ENCODE measurements around the gene SECISBP2L. TPM values are rescaled to one million over a fixed set of nuclear protein-coding genes. Genes with fewer than 3 reads are reported as not detected.

The SECISBP2L gene
- total RNA-seq, 1 experiment from 2014 or later = 33.2 TPM

DNA sequence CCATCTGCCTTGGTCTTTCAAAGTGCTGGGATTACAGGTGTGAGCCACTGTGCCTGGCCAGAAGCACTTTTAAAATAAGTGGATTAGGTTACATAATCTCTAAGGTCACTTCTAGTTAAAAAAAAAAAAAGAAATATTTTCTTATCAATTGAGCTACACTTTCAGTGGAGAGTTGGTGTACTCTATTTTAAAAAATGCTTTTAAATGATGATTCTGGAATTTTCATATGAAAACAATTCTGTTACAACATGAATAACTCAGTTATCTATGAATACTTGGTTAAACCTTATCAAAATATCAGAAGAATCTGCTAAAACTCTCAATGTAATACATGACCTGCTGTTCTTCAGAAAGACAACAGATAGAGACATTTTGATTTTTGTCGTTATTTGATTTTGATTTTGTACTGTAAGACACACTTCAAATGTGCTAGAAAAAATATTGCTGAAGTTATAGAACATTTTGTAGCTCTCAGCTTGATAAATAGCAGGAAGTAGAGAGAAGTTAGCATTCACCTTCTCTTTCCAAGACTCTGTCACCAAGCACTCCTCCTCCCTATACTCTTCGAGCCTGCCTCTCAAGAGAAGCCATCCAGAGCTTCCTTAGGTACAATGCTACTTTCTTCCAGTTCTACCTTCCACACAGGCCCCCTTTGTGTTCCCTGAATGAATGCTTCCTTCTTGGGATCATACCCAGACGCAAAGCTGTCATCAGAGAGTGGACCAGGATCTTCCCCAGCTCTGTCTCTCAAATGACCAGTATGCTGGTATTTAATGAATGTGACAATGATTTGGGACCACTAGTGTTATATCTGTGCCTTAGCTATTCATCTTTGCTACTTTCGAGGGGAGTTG, 47.2 kb upstream of the SECISBP2L start:
- POLR2A ChIA-PET (ENCODE audit: unreplicated experiment) = no interaction called here
- no peaks in the 10 kb centered on the region for H3K9me2 ChIP-seq (ENCODE audit: insufficient read depth)
- H3K4me1 ChIP-seq (replicated peaks; ENCODE audit: insufficient read depth) = no peaks in the 10 kb centered on the region
- intact Hi-C loops (cut with micrococcal nuclease; ENCODE audit: unreplicated experiment) = no loop called here
- no peaks in the 10 kb centered on the region for H3K9me3 ChIP-seq (ENCODE audit: insufficient read depth, low read depth)
- H3K27me3 ChIP-seq (ENCODE audit: insufficient read depth, low read depth) = no peaks in the 10 kb centered on the region
- no TSS peak for BruUV-seq (replicated peaks)
- H3K79me2 ChIP-seq (ENCODE audit: low read depth) = no peaks in the 10 kb centered on the region
- H3K4me2 ChIP-seq = no peak overlapping the region
- no peak for TF ChIP-seq EZH2 (IDR thresholded peaks at IDR 0.05; ENCODE audit: low read depth)
- TF ChIP-seq, protein P1, sequence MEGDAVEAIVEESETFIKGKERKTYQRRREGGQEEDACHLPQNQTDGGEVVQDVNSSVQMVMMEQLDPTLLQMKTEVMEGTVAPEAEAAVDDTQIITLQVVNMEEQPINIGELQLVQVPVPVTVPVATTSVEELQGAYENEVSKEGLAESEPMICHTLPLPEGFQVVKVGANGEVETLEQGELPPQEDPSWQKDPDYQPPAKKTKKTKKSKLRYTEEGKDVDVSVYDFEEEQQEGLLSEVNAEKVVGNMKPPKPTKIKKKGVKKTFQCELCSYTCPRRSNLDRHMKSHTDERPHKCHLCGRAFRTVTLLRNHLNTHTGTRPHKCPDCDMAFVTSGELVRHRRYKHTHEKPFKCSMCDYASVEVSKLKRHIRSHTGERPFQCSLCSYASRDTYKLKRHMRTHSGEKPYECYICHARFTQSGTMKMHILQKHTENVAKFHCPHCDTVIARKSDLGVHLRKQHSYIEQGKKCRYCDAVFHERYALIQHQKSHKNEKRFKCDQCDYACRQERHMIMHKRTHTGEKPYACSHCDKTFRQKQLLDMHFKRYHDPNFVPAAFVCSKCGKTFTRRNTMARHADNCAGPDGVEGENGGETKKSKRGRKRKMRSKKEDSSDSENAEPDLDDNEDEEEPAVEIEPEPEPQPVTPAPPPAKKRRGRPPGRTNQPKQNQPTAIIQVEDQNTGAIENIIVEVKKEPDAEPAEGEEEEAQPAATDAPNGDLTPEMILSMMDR (conservative IDR thresholded peaks at IDR 0.05) = no peak
- no peak overlapping the region for H3K4me3 ChIP-seq
- CTCF ChIA-PET = no interaction called here
- H3F3A ChIP-seq (ENCODE audit: insufficient read depth, low read depth) = no peaks in the 10 kb centered on the region
- H3K36me3 ChIP-seq (ENCODE audit: low read depth) = no peaks in the 10 kb centered on the region
- DNase-seq = no peak
- no peaks in the 10 kb centered on the region for H4K20me1 ChIP-seq (ENCODE audit: insufficient read depth)
- H2AFZ ChIP-seq = no peak overlapping the region
- no peak overlapping the region for H3K27ac ChIP-seq

DNA sequence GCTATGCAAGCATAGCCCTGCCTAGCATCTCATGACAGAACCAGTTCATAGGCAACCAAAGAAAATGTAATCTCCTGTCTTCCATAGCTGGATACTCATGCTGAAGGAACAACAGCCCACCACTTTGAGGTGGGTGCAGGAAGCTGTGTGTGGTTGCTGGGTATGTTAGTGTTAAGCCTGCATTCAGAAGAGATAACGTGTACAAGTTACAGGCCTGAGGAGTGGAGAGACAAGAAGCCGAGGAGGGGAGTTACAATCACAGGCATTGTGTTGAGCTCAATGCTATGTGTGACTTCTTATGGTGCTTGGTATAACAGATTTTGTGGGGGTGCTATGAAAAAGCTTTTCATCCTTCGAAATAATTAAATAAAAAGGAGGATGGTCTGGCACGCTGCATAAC, 42.8 kb upstream of the SECISBP2L start:
- Histone ChIP-seq H3K9me2 (ENCODE audit: insufficient read depth) (no peaks in the 10 kb centered on the region), H3K9me3 (ENCODE audit: insufficient read depth, low read depth) (no peaks in the 10 kb centered on the region), H3K36me3 (ENCODE audit: low read depth) (no peaks in the 10 kb centered on the region), H3K4me1 (replicated peaks; ENCODE audit: insufficient read depth) (no peaks in the 10 kb centered on the region), H2AFZ (no peak overlapping the region), H3F3A (ENCODE audit: insufficient read depth, low read depth) (no peaks in the 10 kb centered on the region), H3K27ac (no peak overlapping the region), H4K20me1 (ENCODE audit: insufficient read depth) (no peaks in the 10 kb centered on the region), H3K4me2 (no peak overlapping the region), H3K79me2 (ENCODE audit: low read depth) (no peaks in the 10 kb centered on the region), H3K4me3 (no peak overlapping the region), H3K27me3 (ENCODE audit: insufficient read depth, low read depth) (no peaks in the 10 kb centered on the region)
- POLR2A ChIA-PET (ENCODE audit: unreplicated experiment) = no interaction called here
- no TSS peak for BruUV-seq (replicated peaks)
- no peak for TF ChIP-seq EZH2 (IDR thresholded peaks at IDR 0.05; ENCODE audit: low read depth)
- TF ChIP-seq, protein P1 (conservative IDR thresholded peaks at IDR 0.05) = no peak
- no peak for DNase-seq
- CTCF ChIA-PET = no interaction called here
- intact Hi-C loops (cut with micrococcal nuclease; ENCODE audit: unreplicated experiment) = no loop called here

DNA sequence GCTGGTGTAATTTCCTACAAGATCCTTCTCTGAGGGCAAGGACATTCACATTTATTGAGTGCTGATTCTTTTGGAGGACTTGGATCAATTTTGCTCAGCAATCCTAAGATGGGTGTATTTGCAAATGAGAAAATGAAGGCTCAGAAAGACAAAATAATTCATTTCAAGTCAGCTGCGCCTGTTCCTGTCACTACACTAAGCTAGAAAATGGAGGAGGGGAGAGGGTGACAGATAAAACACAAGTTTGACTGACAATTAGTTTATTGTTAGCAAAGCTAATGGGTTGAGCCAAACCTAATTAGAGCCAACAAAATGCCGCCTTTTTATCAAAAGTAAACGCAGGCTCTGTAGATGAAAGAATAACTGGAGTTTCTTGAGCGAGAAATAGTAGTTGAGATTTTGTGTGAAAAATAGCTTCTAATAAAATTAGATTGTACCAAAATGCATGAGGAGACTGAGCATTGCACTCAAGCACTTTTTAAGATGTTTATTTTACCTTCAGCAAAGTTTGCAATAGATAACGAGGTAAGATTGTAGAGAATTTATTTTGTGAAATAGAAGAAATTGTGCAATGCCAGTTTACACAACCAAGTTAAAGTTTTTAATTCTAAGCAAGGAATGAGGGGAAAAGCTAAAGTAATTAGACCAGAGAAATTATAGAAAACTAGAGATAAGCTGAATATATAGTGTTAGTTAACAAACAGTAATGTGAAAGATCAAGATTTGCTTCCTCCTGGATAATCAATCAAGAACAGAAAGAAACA, 39.6 kb upstream of the SECISBP2L start:
- Histone ChIP-seq H3K36me3 (ENCODE audit: low read depth) (no peaks in the 10 kb centered on the region), H3K4me3 (no peak overlapping the region), H3F3A (ENCODE audit: insufficient read depth, low read depth) (no peaks in the 10 kb centered on the region), H2AFZ (no peak overlapping the region), H3K4me1 (replicated peaks; ENCODE audit: insufficient read depth) (no peaks in the 10 kb centered on the region), H3K9me3 (ENCODE audit: insufficient read depth, low read depth) (no peaks in the 10 kb centered on the region), H3K27me3 (ENCODE audit: insufficient read depth, low read depth) (no peaks in the 10 kb centered on the region), H4K20me1 (ENCODE audit: insufficient read depth) (no peaks in the 10 kb centered on the region), H3K27ac (no peak overlapping the region), H3K9me2 (ENCODE audit: insufficient read depth) (no peaks in the 10 kb centered on the region), H3K79me2 (ENCODE audit: low read depth) (no peaks in the 10 kb centered on the region), H3K4me2 (no peak overlapping the region)
- ChIA-PET CTCF (no interaction called here), POLR2A (ENCODE audit: unreplicated experiment) (interaction anchor here (0.7 kb wide), 1 partner anchor 109 kb away, joined by 5 read pairs; no protein-coding TSS in a partner anchor)
- TF ChIP-seq, protein P1 (conservative IDR thresholded peaks at IDR 0.05) = no peak
- TF ChIP-seq EZH2 (IDR thresholded peaks at IDR 0.05; ENCODE audit: low read depth) = no peak
- intact Hi-C loops (cut with micrococcal nuclease; ENCODE audit: unreplicated experiment) = no loop called here
- no peak for DNase-seq
- no TSS peak for BruUV-seq (replicated peaks)
